Chondrocyte (in vitro differentiated cells): ENCODE data around the gene NAV2. TPM values are rescaled to one million over a fixed set of nuclear protein-coding genes. Genes with fewer than 3 reads are reported as not detected.
A peak's percentile ranks its signal among the peaks of the same experiment; 100 is the strongest.

Experiments
- DNase-seq: peaks from one replicate; pipeline ENCODE4 v3.0.0; 2021; ENCODE audit warnings: mixed read lengths, low spot score
- H3K27ac Mint-ChIP-seq: one replicate; pipeline ENCODE4 v1.8.0; 2021; ENCODE audit warnings: mild to moderate bottlenecking, moderate library complexity, mixed read lengths; ENCODE audit not compliant: unreplicated experiment
- H3K27me3 Mint-ChIP-seq: 2 replicates; pipeline ENCODE4 v1.8.0; 2021; ENCODE audit warnings: low read depth, mixed read lengths
- H3K36me3 Mint-ChIP-seq: 2 replicates; pipeline ENCODE4 v1.8.0; 2021; ENCODE audit warnings: low read depth, mixed read lengths
- H3K4me1 Mint-ChIP-seq: 2 replicates; pipeline ENCODE4 v1.8.0; 2021; ENCODE audit warnings: low read depth, mild to moderate bottlenecking, mixed read lengths
- H3K4me3 Mint-ChIP-seq: one replicate; pipeline ENCODE4 v1.8.0; 2021; ENCODE audit warnings: mild to moderate bottlenecking, moderate library complexity, mixed read lengths; ENCODE audit not compliant: unreplicated experiment
- H3K9me3 Mint-ChIP-seq: 2 replicates; pipeline ENCODE4 v1.8.0; 2021; ENCODE audit warnings: low read depth, mixed read lengths
- total RNA-seq: library from RNA; stranded (reverse); gene quantifications from 3 replicates; pipeline ENCODE4 v1.2.1, GENCODE V29; 2021
- TF ChIP-seq, protein P1 (sequence below): fragments of 200-600 bp; sonication (generic); IDR thresholded peaks from 2 replicates; pipeline ENCODE4 v1.5.0; 2021; ENCODE audit warnings: antibody characterized with exemption, mild to moderate bottlenecking, moderate library complexity

NAV2 gene
- total RNA-seq, 1 donor from 2014 or later = 87.0 TPM

DNA sequence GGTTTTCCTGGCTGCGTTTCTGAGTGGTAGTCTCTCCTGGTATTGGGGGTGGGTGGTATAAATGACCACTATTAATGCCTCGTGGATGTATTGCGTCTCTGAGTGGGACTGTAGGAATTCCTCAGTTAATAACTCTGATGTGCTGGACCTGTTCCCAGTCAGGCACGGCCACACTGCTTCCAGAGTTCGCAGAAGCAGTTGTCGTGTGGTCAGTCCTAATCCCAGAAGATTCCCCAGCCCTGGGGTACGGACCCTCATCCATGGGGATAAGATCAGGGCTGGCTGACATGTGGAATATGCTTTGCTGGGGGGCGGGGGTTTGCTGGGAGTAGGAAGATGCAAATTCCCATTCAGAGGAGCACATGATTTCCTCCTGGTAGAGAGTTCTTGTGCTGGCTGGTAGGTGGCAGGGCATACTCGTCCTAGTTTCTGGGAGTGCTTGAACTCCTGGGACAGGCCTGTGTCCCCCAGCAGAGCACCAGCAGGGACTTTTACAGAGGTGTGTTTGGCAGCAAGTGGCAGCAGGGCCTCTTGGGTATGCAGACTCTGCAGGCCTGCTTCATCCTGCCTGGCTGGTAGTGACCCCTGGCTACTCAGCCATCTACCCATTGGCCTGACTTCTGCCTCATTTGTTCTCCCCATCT is 157.4 kb downstream of the NAV2 start:
- no peaks in the 10 kb centered on the region for H3K9me3 Mint-ChIP-seq
- no peak for DNase-seq

DNA sequence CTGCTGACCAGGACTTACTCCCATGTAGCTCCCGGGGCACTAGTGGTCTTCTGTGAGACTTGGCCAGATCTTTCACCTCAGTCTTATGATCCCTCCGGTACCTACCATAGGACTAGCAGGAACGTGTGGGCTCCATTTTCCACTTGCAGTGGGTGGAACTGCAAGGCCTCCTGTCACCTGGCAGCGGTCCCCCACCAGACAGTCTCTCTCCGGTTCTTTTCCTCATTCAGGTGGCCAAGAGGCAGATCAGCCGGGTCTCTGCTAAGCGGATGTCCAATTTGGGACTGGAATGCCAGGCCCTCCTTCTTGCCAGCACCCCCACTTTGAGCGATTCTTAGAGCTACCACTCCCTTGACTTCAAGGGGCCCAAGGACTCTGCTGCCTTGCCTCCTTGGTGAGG is 158.9 kb downstream of the NAV2 start:
- DNase-seq = no peak
- Mint-ChIP-seq H3K27ac (no peak overlapping the region), H3K4me1 (peaks cover 43% of the 10 kb centered on the region), H3K9me3 (no peaks in the 10 kb centered on the region), H3K36me3 (peaks cover 11% of the 10 kb centered on the region), H3K27me3 (no peaks in the 10 kb centered on the region), H3K4me3 (no peak overlapping the region)
- TF ChIP-seq, protein P1, sequence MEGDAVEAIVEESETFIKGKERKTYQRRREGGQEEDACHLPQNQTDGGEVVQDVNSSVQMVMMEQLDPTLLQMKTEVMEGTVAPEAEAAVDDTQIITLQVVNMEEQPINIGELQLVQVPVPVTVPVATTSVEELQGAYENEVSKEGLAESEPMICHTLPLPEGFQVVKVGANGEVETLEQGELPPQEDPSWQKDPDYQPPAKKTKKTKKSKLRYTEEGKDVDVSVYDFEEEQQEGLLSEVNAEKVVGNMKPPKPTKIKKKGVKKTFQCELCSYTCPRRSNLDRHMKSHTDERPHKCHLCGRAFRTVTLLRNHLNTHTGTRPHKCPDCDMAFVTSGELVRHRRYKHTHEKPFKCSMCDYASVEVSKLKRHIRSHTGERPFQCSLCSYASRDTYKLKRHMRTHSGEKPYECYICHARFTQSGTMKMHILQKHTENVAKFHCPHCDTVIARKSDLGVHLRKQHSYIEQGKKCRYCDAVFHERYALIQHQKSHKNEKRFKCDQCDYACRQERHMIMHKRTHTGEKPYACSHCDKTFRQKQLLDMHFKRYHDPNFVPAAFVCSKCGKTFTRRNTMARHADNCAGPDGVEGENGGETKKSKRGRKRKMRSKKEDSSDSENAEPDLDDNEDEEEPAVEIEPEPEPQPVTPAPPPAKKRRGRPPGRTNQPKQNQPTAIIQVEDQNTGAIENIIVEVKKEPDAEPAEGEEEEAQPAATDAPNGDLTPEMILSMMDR = no peak

More for the DNA sequence above, 157.4 kb downstream of the NAV2 start:
- Mint-ChIP-seq H3K27me3 (no peaks in the 10 kb centered on the region), H3K4me1 (peaks cover 47% of the 10 kb centered on the region), H3K36me3 (peaks cover 8% of the 10 kb centered on the region), H3K4me3 (no peak overlapping the region), H3K27ac (no peak overlapping the region)
- TF ChIP-seq, protein P1 = no peak

DNA sequence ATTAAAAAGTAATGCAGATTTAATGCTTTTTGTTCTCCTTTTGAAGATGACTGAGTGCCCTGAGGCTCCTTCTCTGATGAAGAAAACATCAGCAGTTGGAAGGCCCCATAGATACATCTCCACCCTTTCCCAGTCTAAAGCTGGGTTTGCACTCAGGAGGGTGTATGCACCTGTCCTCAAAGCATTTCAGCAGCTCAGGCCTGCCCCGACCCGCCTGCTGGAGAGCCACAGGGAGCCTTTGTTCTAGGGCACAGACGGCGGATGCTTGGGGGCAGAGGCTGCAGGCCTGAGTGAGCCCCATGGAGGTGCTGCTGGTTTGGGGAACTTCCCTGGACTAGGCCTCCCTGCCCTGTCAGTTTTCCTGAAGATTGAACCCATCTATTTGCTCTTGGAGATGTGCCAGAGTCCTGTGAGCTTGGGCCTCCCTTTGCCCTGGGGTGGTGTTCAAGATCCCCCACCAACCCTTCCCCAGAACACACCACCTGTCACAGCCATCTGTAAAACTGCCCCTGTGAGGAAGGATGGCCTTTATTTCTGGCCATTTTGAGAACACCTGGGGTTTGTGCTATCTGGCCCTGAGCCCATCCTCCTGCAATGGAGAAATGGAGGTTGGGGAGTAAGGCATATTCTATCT is 160.0 kb downstream of the NAV2 start:
- Mint-ChIP-seq H3K36me3 (peaks cover 12% of the 10 kb centered on the region), H3K27me3 (no peaks in the 10 kb centered on the region), H3K4me3 (no peak overlapping the region), H3K27ac (no peak overlapping the region), H3K9me3 (no peaks in the 10 kb centered on the region), H3K4me1 (peaks cover 40% of the 10 kb centered on the region)
- DNase-seq = no peak
- TF ChIP-seq, protein P1 = no peak

DNA sequence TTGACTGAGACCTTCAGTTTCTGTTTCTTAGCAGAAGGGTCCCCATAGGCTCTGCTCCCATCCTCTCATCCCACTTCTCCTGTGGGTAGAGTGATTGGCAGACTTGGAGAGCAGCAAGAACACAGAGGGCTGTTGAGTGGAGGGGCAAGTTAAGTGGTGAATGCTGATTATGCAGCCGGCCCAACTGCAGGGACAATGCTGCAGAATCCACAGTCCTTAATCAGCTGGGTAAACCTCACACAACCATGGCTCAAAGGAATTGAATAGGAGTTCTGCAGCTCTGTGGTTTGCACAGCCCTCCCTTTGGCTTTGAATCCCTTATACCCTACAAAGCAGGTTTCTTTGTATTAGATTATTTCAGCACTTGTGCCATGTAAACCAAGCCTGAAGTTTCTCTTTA is 161.1 kb downstream of the NAV2 start:
- H3K27ac Mint-ChIP-seq = peak overlapping the region; percentile 65
- peaks cover 29% of the 10 kb centered on the region for H3K4me1 Mint-ChIP-seq
- no peaks in the 10 kb centered on the region for H3K9me3 Mint-ChIP-seq
- TF ChIP-seq, protein P1 = no peak
- H3K36me3 Mint-ChIP-seq = peaks cover 12% of the 10 kb centered on the region
- H3K27me3 Mint-ChIP-seq = no peaks in the 10 kb centered on the region
- no peak for DNase-seq
- H3K4me3 Mint-ChIP-seq = no peak overlapping the region

DNA sequence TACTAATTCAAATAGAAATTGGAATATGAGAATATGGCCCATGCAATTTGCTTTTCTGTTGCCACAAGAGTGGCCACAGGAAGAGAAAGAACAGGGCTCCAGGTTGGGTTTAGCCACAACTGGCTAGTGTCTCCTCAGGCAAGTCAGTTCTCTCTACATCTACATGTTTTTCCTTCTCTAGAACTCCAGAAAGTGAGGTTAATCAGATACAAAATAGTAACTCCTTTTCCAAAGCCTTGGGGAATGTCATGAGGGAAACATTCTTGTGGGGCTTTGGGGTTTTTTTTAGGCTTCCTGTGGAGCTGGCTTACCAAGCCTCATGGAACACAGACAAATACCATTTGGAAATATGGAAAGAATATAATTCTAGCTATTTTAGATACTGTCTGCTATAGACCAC is 161.6 kb downstream of the NAV2 start:
- H3K27me3 Mint-ChIP-seq = no peaks in the 10 kb centered on the region

More for the DNA sequence above, 161.6 kb downstream of the NAV2 start:
- no peak for DNase-seq
- TF ChIP-seq, protein P1 = no peak
- no peak overlapping the region for H3K4me3 Mint-ChIP-seq
- peak overlapping the region; percentile 65 for H3K27ac Mint-ChIP-seq
- H3K4me1 Mint-ChIP-seq = peaks cover 25% of the 10 kb centered on the region
- peaks cover 12% of the 10 kb centered on the region for H3K36me3 Mint-ChIP-seq
- H3K9me3 Mint-ChIP-seq = no peaks in the 10 kb centered on the region
